ENCODE measurements around the gene MYBPHL.
A peak's percentile ranks its signal among the peaks of the same experiment; 100 is the strongest.

Gene MYBPHL

DNA sequence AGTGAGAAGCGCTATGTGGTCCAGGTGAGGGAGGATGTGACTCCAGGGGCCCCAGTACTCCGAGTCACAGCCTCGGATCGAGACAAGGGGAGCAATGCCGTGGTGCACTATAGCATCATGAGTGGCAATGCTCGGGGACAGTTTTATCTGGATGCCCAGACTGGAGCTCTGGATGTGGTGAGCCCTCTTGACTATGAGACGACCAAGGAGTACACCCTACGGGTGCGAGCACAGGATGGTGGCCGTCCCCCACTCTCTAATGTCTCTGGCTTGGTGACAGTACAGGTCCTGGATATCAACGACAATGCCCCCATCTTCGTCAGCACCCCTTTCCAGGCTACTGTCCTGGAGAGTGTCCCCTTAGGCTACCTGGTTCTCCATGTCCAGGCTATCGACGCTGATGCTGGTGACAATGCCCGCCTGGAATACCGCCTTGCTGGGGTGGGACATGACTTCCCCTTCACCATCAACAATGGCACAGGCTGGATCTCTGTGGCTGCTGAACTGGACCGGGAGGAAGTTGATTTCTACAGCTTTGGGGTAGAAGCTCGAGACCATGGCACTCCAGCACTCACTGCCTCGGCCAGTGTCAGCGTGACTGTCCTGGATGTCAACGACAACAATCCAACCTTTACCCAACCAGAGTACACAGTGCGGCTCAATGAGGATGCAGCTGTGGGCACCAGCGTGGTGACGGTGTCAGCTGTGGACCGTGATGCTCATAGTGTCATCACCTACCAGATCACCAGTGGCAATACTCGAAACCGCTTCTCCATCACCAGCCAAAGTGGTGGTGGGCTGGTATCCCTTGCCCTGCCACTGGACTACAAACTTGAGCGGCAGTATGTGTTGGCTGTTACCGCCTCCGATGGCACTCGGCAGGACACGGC lies 55.3 kb downstream of the MYBPHL start:
- no peak for DNase-seq (ENCODE audit: low spot score)

DNA sequence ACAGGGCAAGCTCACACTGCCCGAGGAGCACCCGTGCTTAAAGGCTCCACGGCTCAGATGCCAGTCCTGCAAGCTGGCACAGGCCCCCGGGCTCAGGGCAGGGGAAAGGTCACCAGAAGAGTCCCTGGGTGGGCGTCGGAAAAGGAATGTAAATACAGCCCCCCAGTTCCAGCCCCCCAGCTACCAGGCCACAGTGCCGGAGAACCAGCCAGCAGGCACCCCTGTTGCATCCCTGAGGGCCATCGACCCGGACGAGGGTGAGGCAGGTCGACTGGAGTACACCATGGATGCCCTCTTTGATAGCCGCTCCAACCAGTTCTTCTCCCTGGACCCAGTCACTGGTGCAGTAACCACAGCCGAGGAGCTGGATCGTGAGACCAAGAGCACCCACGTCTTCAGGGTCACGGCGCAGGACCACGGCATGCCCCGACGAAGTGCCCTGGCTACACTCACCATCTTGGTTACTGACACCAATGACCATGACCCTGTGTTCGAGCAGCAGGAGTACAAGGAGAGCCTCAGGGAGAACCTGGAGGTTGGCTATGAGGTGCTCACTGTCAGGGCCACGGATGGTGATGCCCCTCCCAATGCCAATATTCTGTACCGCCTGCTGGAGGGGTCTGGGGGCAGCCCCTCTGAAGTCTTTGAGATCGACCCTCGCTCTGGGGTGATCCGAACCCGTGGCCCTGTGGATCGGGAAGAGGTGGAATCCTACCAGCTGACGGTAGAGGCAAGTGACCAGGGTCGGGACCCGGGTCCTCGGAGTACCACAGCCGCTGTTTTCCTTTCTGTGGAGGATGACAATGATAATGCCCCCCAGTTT lies 56.1 kb downstream of the MYBPHL start:
- DNase-seq (ENCODE audit: low spot score), result no peak

DNA sequence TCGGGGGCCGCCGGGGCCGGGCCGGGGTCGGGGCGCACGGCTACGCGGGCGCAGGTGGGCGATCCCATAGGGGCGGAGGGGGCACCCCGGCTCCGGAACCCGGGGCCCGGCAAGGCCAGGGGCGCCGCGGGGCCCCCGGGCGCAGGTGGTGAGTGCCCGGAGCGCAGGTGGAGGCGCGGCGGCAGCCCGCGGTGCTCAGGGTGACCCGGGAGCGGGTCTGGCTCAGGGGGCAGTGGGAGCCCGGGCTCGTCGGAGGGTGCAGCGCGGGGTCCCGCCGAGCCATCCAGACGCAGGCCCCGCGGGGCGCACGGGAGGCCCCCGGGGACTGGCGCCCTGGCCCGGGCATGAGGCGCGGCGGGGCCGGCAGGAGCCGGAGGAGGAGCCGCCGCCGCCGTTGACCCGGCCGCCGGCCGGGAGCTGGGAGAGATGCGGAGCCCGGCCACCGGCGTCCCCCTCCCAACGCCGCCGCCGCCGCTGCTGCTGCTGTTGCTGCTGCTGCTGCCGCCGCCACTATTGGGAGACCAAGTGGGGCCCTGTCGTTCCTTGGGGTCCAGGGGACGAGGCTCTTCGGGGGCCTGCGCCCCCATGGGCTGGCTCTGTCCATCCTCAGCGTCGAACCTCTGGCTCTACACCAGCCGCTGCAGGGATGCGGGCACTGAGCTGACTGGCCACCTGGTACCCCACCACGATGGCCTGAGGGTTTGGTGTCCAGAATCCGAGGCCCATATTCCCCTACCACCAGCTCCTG lies 57.0 kb downstream of the MYBPHL start:
- no peak for DNase-seq (ENCODE audit: low spot score)

DNA sequence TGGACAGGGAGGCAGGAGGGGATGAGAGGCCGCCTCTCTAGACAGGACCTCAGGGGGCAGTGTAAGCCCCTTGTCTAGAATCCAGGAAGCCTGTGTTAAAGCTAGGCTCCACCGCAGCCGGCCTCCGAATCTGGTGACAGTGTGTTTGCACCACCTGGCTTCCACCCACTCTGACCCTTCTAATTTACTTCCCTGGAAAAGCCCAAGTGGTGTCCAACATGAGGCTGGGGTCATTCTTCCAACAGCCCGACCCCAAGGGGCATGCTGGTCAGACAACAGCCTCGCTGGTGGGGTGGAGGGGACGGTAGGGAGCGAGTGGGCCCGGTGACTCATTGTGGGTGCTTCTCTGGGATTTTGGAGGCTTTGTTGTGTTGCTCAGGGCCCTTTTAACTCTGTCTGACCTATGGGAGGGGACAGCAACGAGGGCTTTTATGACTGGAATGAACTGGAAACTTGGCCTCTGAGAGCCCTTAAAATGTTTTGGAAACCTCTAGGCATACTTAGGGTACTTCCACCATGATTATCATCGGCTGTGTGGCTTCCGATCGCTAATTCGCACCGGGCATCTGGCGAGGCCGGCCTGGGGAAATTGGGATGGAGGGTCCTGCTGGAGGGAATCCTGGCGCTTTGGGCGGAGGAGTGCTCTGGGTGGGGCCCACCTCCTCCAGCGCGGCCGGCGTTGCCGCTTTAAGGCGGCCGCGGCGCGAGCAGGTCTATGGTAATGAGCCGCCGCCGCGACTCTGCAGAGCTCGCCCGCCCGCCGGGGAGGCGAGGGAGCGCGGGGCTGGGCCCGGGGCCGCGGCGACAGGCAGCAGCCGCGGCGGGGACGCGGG lies 57.8 kb downstream of the MYBPHL start, which contains the start of gene CELSR2:
TSS of gene CELSR2 (plus strand) at position 743 of the 833 bp plus-strand sequence. CDS start 541 bp downstream, outside the sequence.
- DNase-seq (ENCODE audit: low spot score), result peak; percentile 79

DNA sequence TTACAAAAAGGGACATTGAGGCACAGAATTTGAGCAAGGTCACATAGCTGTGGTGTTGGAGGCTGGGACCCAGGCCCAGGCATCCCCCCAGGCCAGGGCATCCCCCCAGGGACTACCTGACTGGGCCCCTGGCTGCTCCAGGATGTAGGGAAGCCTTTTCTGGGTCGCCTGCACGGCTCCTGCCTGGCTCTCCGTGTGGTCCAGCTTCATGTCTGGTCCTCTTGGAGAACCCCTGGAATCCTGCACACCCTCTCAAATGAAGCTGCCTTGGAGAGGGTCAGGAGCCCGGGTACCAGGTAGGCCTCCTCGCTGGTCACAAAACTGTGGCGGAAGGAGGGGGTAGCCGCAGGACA lies 58.4 kb downstream of the MYBPHL start:
- DNase-seq (ENCODE audit: low spot score), result no peak

DNA sequence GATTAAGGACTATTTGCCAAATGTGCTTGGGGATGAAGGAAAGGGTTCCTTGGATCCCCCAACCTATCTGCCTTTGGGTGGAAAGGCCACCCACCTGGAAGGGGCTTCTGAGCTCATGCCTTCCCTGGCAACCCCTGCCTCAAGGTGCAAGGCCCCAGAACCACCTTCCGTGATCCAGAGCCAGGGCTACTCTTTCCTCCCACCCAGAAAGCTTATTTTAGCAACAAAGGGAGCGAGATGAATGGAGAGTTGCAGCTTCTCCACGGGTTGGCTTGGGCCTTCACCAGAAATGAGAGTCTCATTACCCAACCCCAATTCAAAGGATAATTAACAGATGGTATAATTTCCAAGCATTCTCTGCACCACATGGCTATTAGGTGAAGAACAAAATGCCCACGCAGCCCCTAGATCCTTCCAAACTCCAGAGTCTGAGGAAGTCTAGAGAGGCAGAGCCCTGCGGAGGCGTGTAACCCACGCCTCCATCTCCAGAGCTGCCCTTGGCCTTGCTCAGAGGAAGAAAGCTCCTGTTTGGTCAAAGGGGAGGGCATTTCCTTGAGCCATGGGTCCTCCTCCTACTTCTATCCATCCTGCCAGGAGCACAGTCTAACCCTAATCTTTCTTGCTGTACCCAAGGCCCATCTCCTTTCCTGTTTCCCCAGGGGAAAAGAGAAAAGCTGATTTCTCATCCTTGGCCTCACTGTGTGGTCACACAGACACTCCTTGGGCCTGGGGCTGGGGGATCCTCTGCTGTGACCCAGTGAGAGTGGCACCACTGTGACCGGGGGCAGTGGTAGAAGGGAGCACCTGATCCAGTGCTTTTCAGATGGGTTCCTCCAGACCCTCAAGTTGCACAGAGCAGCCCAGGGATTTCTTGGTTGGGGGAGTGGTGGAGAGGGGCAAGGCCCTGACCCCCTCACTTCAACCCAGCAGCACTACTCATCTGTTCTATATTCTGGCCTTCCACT lies 59.1 kb downstream of the MYBPHL start:
- no peak for DNase-seq (ENCODE audit: low spot score)

DNA sequence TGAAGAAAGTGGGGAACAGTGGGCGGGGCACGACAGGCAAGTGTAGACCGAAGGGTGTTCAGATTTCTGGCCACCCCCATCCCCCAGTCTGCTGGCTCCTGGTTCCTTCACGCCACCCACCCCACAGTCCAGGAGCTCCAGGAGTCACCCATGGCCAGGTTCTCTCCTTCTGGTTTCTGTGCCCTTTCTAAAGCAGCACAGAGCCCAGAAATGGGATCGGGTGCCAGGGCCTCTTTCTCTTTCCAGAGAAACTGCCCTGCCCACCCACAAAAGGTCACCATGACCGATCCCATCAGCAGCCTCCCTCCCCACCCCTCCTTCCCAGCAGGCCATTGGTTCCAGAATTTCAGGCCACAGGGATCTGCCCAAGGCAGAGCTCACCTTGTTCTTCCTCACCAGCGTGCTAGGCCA lies 60.7 kb downstream of the MYBPHL start:
- DNase-seq (ENCODE audit: low spot score), result no peak

DNA sequence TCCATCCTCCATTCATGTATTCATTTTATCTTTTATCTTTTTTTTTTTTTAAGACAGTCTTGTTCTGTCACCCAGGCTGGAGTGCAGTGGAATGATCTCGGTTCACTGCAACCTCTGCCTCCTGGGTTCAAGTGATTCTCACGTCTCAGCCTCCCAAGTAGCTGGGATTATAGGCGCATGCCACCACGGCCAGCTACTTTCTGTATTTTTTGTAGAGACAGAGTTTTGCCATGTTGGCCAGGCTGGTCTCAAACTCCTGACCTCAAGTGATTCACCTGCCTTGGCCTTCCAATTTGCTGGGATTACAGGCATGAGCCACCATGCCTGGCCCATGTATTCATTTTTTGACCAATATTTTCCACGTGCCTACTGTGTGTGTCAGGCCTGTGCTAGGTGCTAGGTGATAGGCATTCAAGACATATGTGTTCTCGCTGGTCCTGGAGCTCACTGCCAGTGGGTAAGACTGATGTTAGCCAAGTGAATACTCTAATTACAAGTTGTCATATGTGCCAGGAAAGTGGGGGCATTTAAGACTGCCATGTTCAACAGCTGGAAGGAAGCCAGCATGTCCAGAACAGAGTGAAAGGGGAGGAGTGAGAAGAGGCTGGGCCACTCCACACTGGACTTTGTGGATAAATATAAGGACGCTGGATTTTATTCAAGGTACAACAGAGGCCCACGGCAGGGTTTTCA lies 62.8 kb downstream of the MYBPHL start:
- DNase-seq (ENCODE audit: low spot score), result no peak

DNA sequence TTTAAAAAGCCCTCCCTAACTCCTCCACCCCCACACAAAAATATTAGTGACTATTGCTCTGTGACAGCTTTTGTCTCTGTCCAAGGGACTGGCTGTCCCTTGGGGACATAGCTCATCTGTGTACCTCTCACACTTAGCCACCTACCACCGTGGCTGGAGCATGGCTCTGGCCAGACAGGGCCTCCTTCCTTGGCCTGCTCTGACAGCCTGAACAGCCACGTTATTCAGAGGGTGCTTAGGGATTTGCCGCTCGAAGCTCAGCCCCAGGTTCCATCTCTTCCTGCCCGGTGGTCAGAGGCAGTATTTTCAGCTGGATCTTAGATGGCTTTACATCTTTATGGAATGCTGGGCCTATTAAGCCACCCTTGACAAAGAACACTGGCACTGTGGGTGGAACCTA lies 63.6 kb downstream of the MYBPHL start:
- no peak for DNase-seq (ENCODE audit: low spot score)

DNA sequence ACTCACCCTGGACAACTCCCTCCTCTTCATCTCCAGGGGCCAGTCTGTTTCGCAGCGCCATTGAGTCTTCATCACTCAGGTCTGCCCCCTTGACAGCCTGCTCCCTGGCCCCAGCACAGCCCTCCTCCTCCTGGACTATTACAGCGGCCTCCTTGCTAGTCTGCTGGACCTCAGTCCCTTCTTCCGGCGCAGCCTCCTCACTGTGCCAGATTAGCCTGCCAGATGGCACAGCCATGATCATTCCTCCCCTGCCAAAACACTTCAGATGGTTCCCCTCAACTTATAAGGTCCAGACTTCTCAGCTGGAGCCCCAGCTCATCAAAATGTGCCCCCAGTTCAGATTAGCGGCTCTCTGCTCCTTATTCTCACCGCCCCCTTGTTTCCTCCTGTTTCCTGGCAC lies 64.4 kb downstream of the MYBPHL start:
- no peak for DNase-seq (ENCODE audit: low spot score)

All from kidney tubule cell (primary cell).